PFSK-1 (cell line): ENCODE measurements around the gene C1orf159.

Experiments used
- FOXP2 ChIP-seq: optimal IDR thresholded peaks from 2 replicates; pipeline ENCODE3; 2011; ENCODE audit warnings: borderline replicate concordance, control low read depth, inconsistent platforms; ENCODE audit not compliant: insufficient read depth; ENCODE audit errors: extremely low read length, extremely low read depth
- POLR2AphosphoS5 ChIP-seq: IDR thresholded peaks from 2 replicates; pipeline ENCODE4 v1.6.1; 2012; ENCODE audit warnings: low read depth, mild to moderate bottlenecking, control low read depth, low read length, moderate library complexity
- SIN3A ChIP-seq: IDR thresholded peaks from 2 replicates; pipeline ENCODE4 v1.6.1; 2012; ENCODE audit warnings: mild to moderate bottlenecking, low read length, moderate library complexity, borderline replicate concordance; ENCODE audit not compliant: insufficient read depth
- TAF1 ChIP-seq: IDR thresholded peaks from 2 replicates; pipeline ENCODE4 v1.6.1; 2012; ENCODE audit warnings: low read length, control low read depth, borderline replicate concordance; ENCODE audit not compliant: insufficient read depth
- TF ChIP-seq, protein P1 (sequence below), 2 experiments: IDR thresholded peaks; 2 replicates each; pipeline versions ENCODE4 v1.6.1 to v1.8.0; 2011 to 2012; ENCODE audit warnings: low read depth in 2 of 2, low read length in 2 of 2, control low read depth in 1 of 2, inconsistent platforms in 1 of 2, mild to moderate bottlenecking in 1 of 2, moderate library complexity in 1 of 2; ENCODE audit not compliant: insufficient read depth in 1 of 2

DNA sequence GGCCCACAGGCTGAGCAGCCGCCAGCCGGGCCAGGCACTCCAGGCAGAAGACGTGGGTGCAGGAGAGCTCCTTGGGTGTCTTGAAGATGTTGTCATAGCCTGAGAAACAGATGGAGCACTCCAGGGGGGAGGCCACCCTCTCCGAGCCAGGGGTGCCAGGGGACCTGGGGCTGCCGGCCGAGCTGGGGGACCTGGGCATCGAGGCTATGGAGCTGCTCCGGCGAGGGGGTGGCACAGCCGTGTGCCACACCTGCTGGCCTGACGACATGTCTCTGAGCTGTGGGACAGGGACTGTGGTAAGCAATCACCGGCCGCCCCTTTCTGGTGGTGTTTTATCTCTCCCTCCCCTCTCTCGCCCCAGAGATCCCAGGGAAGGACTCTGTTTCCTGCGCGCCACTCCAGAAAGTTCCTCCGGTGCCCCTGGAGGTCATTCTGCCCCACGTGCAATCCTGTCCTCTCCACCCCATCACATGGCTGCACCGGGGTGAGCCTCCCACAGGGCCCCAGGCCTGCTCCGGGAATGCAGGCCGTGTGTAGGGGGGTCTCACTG lies 43.5 kb downstream of the C1orf159 start:
- TF ChIP-seq POLR2AphosphoS5 = no peak
- TF ChIP-seq TAF1 = no peak
- no peak for TF ChIP-seq SIN3A
- TF ChIP-seq, protein P1, sequence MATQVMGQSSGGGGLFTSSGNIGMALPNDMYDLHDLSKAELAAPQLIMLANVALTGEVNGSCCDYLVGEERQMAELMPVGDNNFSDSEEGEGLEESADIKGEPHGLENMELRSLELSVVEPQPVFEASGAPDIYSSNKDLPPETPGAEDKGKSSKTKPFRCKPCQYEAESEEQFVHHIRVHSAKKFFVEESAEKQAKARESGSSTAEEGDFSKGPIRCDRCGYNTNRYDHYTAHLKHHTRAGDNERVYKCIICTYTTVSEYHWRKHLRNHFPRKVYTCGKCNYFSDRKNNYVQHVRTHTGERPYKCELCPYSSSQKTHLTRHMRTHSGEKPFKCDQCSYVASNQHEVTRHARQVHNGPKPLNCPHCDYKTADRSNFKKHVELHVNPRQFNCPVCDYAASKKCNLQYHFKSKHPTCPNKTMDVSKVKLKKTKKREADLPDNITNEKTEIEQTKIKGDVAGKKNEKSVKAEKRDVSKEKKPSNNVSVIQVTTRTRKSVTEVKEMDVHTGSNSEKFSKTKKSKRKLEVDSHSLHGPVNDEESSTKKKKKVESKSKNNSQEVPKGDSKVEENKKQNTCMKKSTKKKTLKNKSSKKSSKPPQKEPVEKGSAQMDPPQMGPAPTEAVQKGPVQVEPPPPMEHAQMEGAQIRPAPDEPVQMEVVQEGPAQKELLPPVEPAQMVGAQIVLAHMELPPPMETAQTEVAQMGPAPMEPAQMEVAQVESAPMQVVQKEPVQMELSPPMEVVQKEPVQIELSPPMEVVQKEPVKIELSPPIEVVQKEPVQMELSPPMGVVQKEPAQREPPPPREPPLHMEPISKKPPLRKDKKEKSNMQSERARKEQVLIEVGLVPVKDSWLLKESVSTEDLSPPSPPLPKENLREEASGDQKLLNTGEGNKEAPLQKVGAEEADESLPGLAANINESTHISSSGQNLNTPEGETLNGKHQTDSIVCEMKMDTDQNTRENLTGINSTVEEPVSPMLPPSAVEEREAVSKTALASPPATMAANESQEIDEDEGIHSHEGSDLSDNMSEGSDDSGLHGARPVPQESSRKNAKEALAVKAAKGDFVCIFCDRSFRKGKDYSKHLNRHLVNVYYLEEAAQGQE (IDR thresholded peaks at IDR 0.05; ENCODE audit: insufficient read depth in 1 of 2, low read depth in 2 of 2, low read length in 2 of 2) = no peak
- no peak for TF ChIP-seq FOXP2
